ENCODE results near the gene PRKCH.
A peak's percentile ranks its signal among the peaks of the same experiment; 100 is the strongest.

Gene PRKCH

GRCh38 chr14:61341275-61342206 lies 20.2 kb downstream of the PRKCH start:
- DNase-seq = no peak

GRCh38 chr14:61342486-61342885 lies 21.1 kb downstream of the PRKCH start:
- no peak for DNase-seq

- DNase-seq = no peak
Measured at GRCh38 chr14:61342932-61343331, 21.6 kb downstream of the PRKCH start.

GRCh38 chr14:61343471-61343870 lies 22.1 kb downstream of the PRKCH start:
- DNase-seq = no peak

GRCh38 chr14:61343991-61344405 lies 22.6 kb downstream of the PRKCH start:
- no peak for DNase-seq

- no peak for DNase-seq
Measured at GRCh38 chr14:61344437-61345150, 23.2 kb downstream of the PRKCH start.

GRCh38 chr14:61345151-61345482 lies 23.7 kb downstream of the PRKCH start:
- no peak for DNase-seq

GRCh38 chr14:61346221-61346620 lies 24.8 kb downstream of the PRKCH start:
- no peak for DNase-seq

- no peak for DNase-seq
Measured at GRCh38 chr14:61346793-61347192, 25.4 kb downstream of the PRKCH start.

- no peak for DNase-seq
Measured at GRCh38 chr14:61347826-61348443, 26.6 kb downstream of the PRKCH start.

- DNase-seq = no peak
Measured at GRCh38 chr14:61350427-61351270, 29.3 kb downstream of the PRKCH start.

GRCh38 chr14:61351477-61351876 lies 30.1 kb downstream of the PRKCH start:
- no peak for DNase-seq

- DNase-seq = peak in 1 of 3 experiments; percentile 9
Measured at GRCh38 chr14:61355892-61356325, 34.5 kb downstream of the PRKCH start.

GRCh38 chr14:61357123-61357522 lies 35.7 kb downstream of the PRKCH start:
- no peak for DNase-seq

- DNase-seq = no peak
Measured at GRCh38 chr14:61358554-61359226, 37.3 kb downstream of the PRKCH start.

- DNase-seq = no peak
Measured at GRCh38 chr14:61360796-61361525, 39.6 kb downstream of the PRKCH start.

- DNase-seq = no peak
Measured at GRCh38 chr14:61362072-61362750, 40.8 kb downstream of the PRKCH start.

GRCh38 chr14:61364243-61364642 lies 42.9 kb downstream of the PRKCH start:
- DNase-seq = no peak

- DNase-seq = no peak
Measured at GRCh38 chr14:61365667-61366212, 44.4 kb downstream of the PRKCH start.

GRCh38 chr14:61368114-61368710 lies 46.8 kb downstream of the PRKCH start:
- DNase-seq = peak in 1 of 3 experiments; percentile 9
